HFF-Myc (cell line): Measurements from ENCODE around the gene C1R.

Experiments used
- DNase-seq: peaks from one replicate; pipeline ENCODE4 v3.0.0-alpha.2; 2011; ENCODE audit warnings: low read depth; ENCODE audit errors: extremely low read depth
- H3K4me3 ChIP-seq: replicated peaks from 2 replicates; pipeline ENCODE4 v1.5.1; 2011; ENCODE audit warnings: low read depth, mild to moderate bottlenecking, control low read depth, low read length
- TF ChIP-seq, protein P1 (sequence below): IDR thresholded peaks from 2 replicates; pipeline ENCODE4 v1.5.1; 2012; ENCODE audit warnings: mild to moderate bottlenecking, low read depth, low read length, control low read depth; ENCODE audit errors: missing control alignments

The C1R gene

DNA sequence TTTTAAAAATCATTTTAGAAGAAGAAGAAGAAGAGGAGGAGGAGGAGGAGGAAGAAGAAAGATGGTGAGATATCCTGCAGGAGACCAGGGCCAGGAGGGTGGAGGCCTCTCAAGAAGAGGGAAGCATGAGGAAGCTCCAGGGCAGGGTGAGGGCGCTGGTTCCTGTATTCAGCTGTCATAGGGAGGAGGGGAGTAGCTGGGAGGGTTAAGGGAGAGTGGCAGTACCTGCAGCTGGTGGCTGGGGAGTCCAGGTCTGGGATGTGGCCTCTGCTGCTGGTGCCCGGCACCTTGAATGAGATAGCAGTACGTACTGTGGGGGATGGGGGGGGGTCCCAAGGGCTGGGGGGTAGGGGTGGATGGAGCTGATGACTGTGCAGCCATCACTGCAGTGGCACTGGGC, 26.6 kb upstream of the C1R start:
- H3K4me3 ChIP-seq: no peak overlapping the region
- TF ChIP-seq, protein P1, sequence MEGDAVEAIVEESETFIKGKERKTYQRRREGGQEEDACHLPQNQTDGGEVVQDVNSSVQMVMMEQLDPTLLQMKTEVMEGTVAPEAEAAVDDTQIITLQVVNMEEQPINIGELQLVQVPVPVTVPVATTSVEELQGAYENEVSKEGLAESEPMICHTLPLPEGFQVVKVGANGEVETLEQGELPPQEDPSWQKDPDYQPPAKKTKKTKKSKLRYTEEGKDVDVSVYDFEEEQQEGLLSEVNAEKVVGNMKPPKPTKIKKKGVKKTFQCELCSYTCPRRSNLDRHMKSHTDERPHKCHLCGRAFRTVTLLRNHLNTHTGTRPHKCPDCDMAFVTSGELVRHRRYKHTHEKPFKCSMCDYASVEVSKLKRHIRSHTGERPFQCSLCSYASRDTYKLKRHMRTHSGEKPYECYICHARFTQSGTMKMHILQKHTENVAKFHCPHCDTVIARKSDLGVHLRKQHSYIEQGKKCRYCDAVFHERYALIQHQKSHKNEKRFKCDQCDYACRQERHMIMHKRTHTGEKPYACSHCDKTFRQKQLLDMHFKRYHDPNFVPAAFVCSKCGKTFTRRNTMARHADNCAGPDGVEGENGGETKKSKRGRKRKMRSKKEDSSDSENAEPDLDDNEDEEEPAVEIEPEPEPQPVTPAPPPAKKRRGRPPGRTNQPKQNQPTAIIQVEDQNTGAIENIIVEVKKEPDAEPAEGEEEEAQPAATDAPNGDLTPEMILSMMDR: no peak
- no peak for DNase-seq

DNA sequence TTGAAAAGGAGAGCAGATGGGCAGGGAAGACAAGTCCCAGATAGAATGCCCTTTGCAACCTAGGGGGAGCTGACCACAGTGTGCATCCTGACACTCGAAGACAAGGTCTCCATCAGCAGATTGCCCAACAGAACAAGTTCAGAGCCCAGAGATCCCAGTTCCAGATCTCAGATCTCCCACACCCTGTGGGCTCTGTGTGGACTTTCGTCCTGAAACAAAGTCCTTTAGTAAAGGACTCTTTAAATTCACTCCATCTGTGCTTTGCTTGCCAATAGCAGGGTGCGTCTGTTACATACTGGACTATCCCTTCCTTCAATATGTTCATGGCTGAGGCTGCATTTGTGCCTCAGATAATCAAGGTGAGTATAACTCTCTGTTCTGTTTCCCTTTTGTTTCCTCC, 25.4 kb upstream of the C1R start:
- TF ChIP-seq, protein P1: no peak

GRCh38 chr12:7116916-7117315, 24.7 kb upstream of the C1R start:
- TF ChIP-seq, protein P1: no peak
- no peak for DNase-seq
- H3K4me3 ChIP-seq: no peak overlapping the region

More for the DNA sequence above, 25.4 kb upstream of the C1R start:
- H3K4me3 ChIP-seq: no peak overlapping the region
- no peak for DNase-seq

GRCh38 chr12:7116196-7116595, 24.0 kb upstream of the C1R start:
- TF ChIP-seq, protein P1: no peak
- no peak for DNase-seq
- no peak overlapping the region for H3K4me3 ChIP-seq

GRCh38 chr12:7114851-7115250, 22.6 kb upstream of the C1R start:
- TF ChIP-seq, protein P1: no peak
- no peak for DNase-seq
- H3K4me3 ChIP-seq: no peak overlapping the region

- TF ChIP-seq, protein P1: no peak
- DNase-seq: no peak
- H3K4me3 ChIP-seq: no peak overlapping the region
These were observed 21.8 kb upstream of the C1R start for GRCh38 chr12:7114008-7114407.

DNA sequence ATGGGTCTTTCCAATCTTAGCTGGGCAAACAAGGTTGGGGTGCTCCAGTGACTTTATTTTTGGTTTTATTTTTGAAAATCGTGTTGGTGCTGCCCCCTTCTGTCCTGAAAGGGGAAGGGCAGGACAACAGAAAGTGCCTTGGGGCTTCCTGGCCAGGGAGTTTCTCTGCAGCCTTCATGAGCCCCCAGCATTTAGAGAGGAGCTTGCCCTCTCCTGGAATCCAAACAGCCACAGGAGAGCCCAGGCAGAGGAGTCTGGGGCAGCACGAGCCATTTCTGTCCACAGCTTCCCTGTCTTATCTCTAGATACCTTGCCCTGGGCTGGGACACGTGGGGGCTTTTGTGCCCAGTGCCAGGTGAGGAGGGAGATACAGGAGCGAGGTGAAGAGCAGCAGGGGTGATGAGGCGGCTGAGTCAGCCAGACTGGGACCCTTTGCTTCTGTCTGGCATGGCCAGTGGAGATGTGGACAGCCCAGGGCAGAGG, 21.2 kb upstream of the C1R start:
- DNase-seq: no peak
- TF ChIP-seq, protein P1: peak; percentile 83
- H3K4me3 ChIP-seq: no peak overlapping the region
